ENCODE measurements around the gene RAD51B. TPM values are rescaled to one million over a fixed set of nuclear protein-coding genes. Genes with fewer than 3 reads are reported as not detected.

The RAD51B gene
- total and polyA plus RNA-seq, 2 donors (not counting 1 experiment from before 2014, with no cell fraction given), result 4.6 to 16.3 TPM

DNA sequence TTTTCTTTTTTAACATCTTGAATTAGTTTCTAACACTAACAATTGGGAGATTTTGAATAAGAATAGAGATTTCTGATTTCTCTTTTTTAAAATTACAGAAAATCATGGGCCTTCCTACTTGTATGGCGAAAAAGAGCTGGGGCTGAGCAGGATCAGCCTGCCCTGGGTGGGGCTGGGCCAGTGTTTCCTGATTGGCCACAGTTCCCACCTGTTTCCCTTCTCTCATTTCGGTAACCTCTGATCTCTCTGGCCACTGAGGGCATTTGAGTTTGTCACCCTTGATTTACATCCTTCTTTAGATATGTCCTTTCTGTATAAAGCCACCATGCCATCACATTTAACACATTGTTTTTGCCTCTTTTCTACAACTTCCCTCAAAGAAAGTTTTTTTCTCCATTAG is 719.1 kb downstream of the RAD51B start:
- DNase-seq (ENCODE audit: low read depth in 2 of 2), result no peak
- TF ChIP-seq EZH2 (IDR thresholded peaks at IDR 0.05; ENCODE audit: low read length, missing control alignments), result no peak
- TF ChIP-seq, protein P1, sequence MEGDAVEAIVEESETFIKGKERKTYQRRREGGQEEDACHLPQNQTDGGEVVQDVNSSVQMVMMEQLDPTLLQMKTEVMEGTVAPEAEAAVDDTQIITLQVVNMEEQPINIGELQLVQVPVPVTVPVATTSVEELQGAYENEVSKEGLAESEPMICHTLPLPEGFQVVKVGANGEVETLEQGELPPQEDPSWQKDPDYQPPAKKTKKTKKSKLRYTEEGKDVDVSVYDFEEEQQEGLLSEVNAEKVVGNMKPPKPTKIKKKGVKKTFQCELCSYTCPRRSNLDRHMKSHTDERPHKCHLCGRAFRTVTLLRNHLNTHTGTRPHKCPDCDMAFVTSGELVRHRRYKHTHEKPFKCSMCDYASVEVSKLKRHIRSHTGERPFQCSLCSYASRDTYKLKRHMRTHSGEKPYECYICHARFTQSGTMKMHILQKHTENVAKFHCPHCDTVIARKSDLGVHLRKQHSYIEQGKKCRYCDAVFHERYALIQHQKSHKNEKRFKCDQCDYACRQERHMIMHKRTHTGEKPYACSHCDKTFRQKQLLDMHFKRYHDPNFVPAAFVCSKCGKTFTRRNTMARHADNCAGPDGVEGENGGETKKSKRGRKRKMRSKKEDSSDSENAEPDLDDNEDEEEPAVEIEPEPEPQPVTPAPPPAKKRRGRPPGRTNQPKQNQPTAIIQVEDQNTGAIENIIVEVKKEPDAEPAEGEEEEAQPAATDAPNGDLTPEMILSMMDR (conservative IDR thresholded peaks at IDR 0.05 in 1 of 2, IDR thresholded peaks at IDR 0.05 in 1 of 2; ENCODE audit: low read depth in 1 of 2, low read length in 2 of 2), result no peak
- no peaks in the 10 kb centered on the region for H3K36me3 ChIP-seq (ENCODE audit: control insufficient read depth, insufficient read depth, low read length)
- H3K4me1 ChIP-seq (ENCODE audit: control insufficient read depth, extremely low read depth, insufficient read depth, low read length), result peaks cover 6% of the 10 kb centered on the region
- no peak overlapping the region for H3K4me2 ChIP-seq (ENCODE audit: extremely low read depth, insufficient read depth, low read length)
- H3K27ac ChIP-seq (ENCODE audit: insufficient read depth, low read length), result no peak overlapping the region
- H2AFZ ChIP-seq (ENCODE audit: low read length), result no peak overlapping the region
- no peaks in the 10 kb centered on the region for H3K27me3 ChIP-seq (ENCODE audit: control insufficient read depth, insufficient read depth, low read length)
- H3K4me3 ChIP-seq (replicated peaks in 1 of 4; ENCODE audit: control extremely low read depth in 1 of 4, insufficient read depth in 1 of 4, low read depth in 3 of 4, low read length in 4 of 4), result no peak overlapping the region
- no peaks in the 10 kb centered on the region for H4K20me1 ChIP-seq (ENCODE audit: control insufficient read depth, extremely low read depth, insufficient read depth, low read length)
- H3K79me2 ChIP-seq (ENCODE audit: control insufficient read depth, insufficient read depth, low read length), result no peaks in the 10 kb centered on the region
- H3K9me3 ChIP-seq (ENCODE audit: control insufficient read depth, insufficient read depth, low read depth, low read length), result no peaks in the 10 kb centered on the region
- H3K9ac ChIP-seq (ENCODE audit: insufficient read depth, low read length), result no peak overlapping the region

DNA sequence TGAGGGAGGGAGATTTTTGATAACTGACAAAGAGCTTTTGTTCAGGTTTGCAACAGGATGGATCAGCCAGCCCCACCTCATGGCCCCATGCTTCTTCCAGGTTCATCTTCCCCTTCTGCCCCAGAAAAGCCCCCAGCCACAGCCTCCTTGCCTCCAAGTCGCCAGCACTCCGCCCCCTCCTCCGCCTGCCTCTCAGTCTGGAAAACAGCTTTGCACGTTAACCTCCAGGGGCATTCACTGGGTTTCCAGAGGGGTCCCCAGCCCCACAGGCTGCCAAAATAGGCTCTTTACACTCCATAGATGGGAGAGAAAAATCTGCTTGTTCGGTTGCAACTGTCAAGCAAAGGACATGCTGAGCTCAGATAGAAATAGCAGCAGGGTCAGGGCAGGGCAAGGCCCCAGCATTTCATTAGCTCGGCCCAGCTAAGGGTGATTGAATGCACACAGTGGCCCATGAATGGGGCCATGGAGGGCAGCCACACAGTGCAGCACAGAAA is 719.7 kb downstream of the RAD51B start:
- H3K4me2 ChIP-seq (ENCODE audit: extremely low read depth, insufficient read depth, low read length), result no peak overlapping the region
- DNase-seq (ENCODE audit: low read depth in 2 of 2), result no peak
- H4K20me1 ChIP-seq (ENCODE audit: control insufficient read depth, extremely low read depth, insufficient read depth, low read length), result no peaks in the 10 kb centered on the region

DNA sequence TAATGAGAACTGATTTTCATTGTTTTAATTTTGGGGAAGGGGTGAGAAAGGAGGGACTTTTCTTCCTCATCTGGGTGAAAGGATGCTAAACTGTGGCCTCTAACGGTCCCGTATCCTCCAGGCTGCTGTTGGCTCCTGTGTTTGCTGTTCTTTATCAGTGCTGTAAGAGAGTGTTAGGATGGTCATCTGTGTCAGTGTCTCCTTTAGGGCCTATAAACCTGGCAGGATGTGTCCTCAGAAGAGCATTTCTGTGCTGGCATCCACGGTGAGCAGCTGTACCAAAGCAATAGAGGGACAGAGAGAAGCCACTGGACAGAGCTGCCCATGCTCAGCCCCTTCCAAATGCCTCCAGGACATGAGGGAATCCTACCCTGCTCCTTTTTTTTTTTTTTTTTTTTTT is 720.2 kb downstream of the RAD51B start:
- Histone ChIP-seq H3K27ac (ENCODE audit: insufficient read depth, low read length) (no peak overlapping the region), H3K4me3 (replicated peaks in 1 of 4; ENCODE audit: control extremely low read depth in 1 of 4, insufficient read depth in 1 of 4, low read depth in 3 of 4, low read length in 4 of 4) (no peak overlapping the region), H3K79me2 (ENCODE audit: control insufficient read depth, insufficient read depth, low read length) (no peaks in the 10 kb centered on the region), H3K9ac (ENCODE audit: insufficient read depth, low read length) (no peak overlapping the region), H2AFZ (ENCODE audit: low read length) (no peak overlapping the region), H3K36me3 (ENCODE audit: control insufficient read depth, insufficient read depth, low read length) (no peaks in the 10 kb centered on the region), H4K20me1 (ENCODE audit: control insufficient read depth, extremely low read depth, insufficient read depth, low read length) (no peaks in the 10 kb centered on the region), H3K4me2 (ENCODE audit: extremely low read depth, insufficient read depth, low read length) (no peak overlapping the region), H3K9me3 (ENCODE audit: control insufficient read depth, insufficient read depth, low read depth, low read length) (no peaks in the 10 kb centered on the region), H3K4me1 (ENCODE audit: control insufficient read depth, extremely low read depth, insufficient read depth, low read length) (peaks cover 10% of the 10 kb centered on the region), H3K27me3 (ENCODE audit: control insufficient read depth, insufficient read depth, low read length) (no peaks in the 10 kb centered on the region)
- DNase-seq (ENCODE audit: low read depth in 2 of 2), result no peak
- no peak for TF ChIP-seq EZH2 (IDR thresholded peaks at IDR 0.05; ENCODE audit: low read length, missing control alignments)
- TF ChIP-seq, protein P1 (conservative IDR thresholded peaks at IDR 0.05 in 1 of 2, IDR thresholded peaks at IDR 0.05 in 1 of 2; ENCODE audit: low read depth in 1 of 2, low read length in 2 of 2), result no peak

More for the DNA sequence above, 719.7 kb downstream of the RAD51B start:
- H2AFZ ChIP-seq (ENCODE audit: low read length), result no peak overlapping the region
- TF ChIP-seq EZH2 (IDR thresholded peaks at IDR 0.05; ENCODE audit: low read length, missing control alignments), result no peak
- TF ChIP-seq, protein P1 (conservative IDR thresholded peaks at IDR 0.05 in 1 of 2, IDR thresholded peaks at IDR 0.05 in 1 of 2; ENCODE audit: low read depth in 1 of 2, low read length in 2 of 2), result no peak
- H3K27me3 ChIP-seq (ENCODE audit: control insufficient read depth, insufficient read depth, low read length), result no peaks in the 10 kb centered on the region
- peaks cover 9% of the 10 kb centered on the region for H3K4me1 ChIP-seq (ENCODE audit: control insufficient read depth, extremely low read depth, insufficient read depth, low read length)
- no peak overlapping the region for H3K9ac ChIP-seq (ENCODE audit: insufficient read depth, low read length)
- H3K4me3 ChIP-seq (replicated peaks in 1 of 4; ENCODE audit: control extremely low read depth in 1 of 4, insufficient read depth in 1 of 4, low read depth in 3 of 4, low read length in 4 of 4), result no peak overlapping the region
- no peak overlapping the region for H3K27ac ChIP-seq (ENCODE audit: insufficient read depth, low read length)
- H3K9me3 ChIP-seq (ENCODE audit: control insufficient read depth, insufficient read depth, low read depth, low read length), result no peaks in the 10 kb centered on the region
- H3K36me3 ChIP-seq (ENCODE audit: control insufficient read depth, insufficient read depth, low read length), result no peaks in the 10 kb centered on the region
- no peaks in the 10 kb centered on the region for H3K79me2 ChIP-seq (ENCODE audit: control insufficient read depth, insufficient read depth, low read length)
